CD4-positive, alpha-beta T cell treated with Interleukin-21 for 1 hour (primary cell): ENCODE results near the gene POMC.
"Not testable (repeated sequence)": the region's sequence is repeated elsewhere in the genome, so short reads cannot be mapped to it uniquely, and the experiment has no call there.

Source experiments
- DNase-seq: peaks from one replicate; pipeline ENCODE4 v3.0.0-alpha.2; 2020

POMC gene

DNA sequence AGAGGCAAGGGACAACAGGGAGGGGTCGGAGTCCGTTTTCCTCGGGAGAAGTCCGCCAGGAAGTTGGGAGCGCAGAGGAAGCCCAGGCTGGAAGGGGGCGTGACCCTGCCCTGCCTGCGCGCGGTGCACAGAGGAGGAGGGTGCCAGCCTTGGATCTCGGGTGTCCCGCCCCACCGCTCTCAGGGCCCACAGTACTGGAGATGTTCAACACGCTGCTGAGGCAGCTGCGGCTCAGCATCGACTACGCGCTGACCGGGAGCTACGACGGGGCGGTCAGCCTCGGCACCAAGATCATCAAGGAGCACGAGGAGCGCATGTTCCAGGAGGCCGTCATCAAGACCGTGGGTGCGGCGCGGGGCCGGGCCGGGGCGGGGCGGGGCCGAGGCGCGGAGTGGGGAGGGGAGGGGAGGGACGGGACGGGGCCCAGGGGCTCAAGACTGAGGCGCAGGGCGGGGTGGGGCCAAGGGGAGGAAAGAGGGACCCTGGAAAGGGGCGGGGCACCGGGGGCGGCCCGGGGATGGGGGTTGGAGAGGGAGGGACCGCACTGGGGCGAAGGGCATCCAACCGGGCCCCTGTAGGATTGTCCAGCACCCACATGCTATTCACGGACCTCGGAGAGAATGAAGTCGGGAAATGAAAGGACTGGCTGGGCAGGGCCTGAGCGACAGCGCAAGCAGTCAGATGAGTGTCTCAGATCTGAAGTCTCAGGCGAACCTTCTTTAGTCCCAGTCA lies 36.6 kb downstream of the POMC start:
- peak; percentile 11 for DNase-seq

DNA sequence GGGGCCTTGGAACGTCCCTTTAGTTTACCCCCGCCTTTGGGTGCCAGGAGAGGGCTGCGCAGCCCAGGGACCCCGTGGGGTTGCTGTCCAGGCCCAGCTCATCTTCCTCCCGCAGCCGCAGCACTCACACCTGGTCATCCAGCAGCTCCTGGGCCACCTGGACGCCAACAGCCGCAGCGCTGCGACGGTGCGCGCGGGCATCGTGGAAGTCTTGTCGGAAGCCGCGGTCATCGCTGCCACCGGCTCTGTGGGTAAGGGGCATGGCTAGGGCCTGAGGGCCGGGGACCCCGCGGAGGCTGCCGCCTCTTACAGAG lies 37.2 kb downstream of the POMC start:
- no peak for DNase-seq

DNA sequence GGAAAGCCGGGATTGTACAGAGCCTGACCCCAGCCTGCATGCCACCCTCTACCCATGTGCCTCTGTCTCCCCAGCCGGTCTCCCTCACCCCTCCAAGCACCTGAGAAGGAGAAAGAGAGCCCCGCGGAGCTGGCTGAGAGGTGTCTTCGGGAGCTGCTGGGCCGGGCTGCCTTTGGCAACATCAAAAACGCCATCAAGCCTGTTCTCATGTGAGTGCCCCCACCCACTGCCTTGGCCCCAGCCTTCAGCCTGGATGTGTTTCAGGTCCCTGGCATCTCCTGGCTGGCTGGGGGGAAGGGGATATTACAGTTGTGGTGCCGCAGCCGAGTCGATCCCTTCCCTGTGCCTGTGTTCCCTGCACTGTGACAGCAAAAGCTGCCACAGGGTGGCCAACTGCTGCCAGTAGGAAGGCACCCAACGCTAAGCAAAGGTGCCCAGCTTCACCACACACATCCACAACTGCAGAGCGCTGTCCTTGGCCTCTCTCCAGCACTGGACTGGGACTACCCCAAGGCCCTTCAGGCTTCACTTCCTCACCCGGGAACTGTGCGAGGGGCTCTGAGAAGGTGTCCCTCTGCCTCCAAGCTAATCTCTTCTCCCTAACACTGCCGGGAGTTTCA lies 38.4 kb downstream of the POMC start:
- DNase-seq = no peak

DNA sequence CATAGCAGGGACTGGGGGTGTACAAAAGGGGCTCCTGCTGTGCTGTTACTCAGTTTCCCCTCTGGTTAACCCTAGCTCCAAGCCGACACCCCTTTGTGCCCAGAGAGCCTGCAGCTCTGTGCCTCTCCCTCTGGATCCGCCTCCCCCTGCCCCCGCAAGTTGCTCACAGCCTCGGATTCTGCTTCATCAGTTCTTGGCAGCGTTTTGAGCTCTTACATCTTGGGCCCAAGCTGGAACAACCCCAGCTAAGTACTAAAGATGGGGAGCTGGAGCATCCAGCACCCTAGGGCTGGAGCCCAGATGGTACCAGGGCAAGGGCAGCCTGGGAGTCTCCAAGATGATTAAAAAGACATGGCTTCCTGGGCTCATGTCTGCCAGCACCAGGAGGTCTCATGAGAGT lies 40.7 kb downstream of the POMC start:
- no peak for DNase-seq

DNA sequence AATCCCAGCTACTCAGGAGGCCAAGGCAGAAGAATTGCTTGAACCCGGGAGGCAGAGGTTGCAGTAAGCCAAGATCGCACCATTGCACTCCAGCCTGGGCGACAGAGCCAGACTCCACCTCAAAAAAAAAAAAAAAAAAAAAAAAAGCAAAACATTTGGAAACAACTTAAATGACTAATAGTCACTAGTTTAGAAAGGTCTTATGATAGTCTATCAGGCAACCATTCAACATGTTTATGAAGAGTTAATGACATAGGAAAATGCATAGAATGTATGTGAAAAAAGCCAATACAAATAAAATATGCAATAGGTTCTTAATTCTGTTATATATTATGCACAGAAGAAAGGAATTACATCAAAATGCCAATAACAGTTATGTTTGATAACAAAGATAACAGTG lies 41.3 kb downstream of the POMC start:
- not testable (repeated sequence) for DNase-seq

DNA sequence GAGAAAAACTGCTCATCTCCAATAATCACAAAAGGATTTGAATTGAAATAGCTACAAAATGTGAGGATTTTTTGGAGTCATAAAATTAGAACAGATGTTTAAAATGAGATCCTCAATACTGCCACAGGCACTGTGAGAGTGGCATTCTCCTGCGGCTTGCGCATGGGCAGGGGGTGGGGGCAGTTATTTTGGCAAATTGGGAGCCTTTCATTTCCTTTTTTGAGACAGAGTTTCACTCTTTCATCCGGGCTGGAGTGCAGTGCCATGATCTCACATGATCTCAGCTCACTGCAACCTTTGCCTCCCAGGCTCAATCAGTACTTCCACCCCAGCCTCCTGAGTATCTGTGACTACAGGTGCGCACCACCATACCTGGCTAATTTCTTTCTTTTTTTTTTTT lies 42.4 kb downstream of the POMC start:
- DNase-seq = no peak

DNA sequence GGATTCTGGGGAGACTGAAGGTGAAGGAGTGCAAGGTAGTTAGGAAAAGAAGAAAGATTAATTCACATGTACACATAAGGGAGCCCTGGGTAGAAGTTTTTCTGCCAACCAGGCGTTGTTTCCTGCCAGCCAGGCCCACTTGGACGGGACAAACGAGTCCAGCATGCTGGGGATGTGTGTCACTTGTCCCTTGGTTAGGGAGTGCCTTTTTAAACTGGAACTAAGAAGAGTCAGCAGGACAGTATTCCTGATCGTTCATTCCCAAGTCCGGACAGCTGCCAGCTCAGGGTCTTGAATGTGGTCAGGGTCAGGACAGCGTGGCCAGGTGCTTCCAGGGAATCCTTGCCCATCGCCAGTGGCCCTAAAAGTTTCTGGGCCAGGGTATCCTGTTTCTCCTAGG lies 43.2 kb downstream of the POMC start:
- no peak for DNase-seq

DNA sequence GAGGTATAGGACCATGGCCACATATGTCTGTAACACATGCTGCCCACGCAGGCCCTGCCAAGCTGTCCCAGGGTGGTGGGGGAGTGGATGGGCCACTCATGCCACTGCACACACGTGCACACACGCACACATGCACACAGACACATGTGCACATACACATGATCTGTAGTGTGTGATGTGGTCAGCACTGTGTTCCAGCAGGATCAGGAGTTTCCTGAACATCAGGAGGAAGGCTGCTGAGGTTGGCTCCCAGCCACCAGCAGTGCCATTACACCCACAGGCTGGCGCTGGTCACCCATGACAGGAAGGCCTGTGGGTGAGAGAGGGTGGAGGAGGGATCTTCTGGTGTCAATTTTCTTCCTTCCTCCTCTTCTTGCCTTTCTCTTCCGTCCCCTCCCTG lies 44.7 kb downstream of the POMC start:
- DNase-seq = no peak

DNA sequence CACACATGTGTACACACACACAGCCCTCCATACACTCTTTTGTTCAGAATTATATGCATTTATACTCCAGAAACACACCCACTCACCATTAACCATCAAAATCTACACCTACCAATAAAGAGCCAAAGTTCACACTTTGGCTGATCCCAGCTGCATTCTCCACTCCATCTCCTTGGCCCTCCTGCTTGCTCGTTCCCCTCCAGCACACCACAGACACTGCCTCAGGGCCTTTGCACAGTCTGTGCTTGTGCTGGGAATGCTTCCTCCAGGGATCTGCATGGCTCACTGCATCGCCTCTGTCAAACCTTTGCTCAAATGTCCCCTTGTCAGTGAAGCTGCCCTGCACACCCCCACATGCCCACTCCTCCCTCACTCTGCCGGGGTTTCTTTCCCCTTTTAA lies 46.0 kb downstream of the POMC start:
- no peak for DNase-seq

DNA sequence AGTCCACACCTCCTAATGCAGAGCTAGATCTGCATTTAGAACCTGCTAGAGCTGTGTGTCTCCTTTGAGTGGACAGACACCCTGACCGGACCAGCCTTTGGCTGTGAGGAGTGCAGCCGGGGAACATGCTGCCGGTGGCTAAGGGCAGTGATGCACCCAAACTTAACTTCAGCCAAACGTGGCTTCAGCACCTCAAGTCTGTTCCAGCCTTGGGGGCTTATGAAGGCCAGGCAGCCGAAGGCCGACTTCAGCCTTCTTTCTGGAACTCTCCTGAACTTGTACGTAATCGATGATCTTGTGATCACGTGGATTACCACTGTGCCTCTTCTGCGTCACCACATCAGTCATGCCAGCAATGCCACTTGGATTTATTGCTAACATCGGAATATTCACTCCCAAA lies 49.1 kb downstream of the POMC start:
- no peak for DNase-seq

DNA sequence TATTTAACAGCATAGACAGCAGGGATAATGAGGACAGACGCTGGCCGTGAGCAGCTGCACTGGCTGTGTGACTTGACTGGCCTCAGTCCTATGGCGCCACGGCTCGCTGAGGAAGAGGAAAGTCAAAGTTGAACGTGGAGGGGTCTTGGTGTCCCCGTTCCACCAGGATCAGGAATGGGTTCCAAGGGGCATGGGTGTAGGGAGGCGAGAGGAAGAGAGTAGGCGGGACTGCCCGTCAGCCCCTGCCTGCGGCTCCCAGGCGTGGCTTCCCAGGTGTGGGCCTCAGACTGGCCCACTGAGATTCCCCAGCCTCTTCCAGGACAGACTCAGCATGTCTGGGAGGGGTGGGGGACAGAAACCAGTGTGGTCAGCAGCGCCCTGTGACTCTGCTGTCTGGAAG lies 51.4 kb downstream of the POMC start:
- no peak for DNase-seq

DNA sequence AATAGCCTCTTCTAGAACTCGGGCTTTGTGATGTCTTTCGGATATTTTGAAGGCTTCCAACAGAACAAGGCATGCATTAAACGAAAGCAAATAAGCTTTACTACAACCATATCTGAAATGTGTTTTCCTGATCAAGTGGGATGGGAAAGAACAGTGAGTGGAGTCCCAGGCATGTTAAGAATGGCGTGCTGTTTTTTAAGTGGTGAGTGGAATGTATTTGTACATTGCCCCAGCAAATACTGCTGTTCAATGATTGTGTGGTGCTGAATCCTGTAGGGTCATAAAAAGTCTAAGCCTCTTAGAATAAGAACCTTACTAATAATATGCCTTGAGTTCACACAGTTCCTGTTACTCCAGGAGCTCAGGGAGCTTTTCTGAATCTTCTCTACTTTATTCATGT lies 52.5 kb downstream of the POMC start:
- no peak for DNase-seq

DNA sequence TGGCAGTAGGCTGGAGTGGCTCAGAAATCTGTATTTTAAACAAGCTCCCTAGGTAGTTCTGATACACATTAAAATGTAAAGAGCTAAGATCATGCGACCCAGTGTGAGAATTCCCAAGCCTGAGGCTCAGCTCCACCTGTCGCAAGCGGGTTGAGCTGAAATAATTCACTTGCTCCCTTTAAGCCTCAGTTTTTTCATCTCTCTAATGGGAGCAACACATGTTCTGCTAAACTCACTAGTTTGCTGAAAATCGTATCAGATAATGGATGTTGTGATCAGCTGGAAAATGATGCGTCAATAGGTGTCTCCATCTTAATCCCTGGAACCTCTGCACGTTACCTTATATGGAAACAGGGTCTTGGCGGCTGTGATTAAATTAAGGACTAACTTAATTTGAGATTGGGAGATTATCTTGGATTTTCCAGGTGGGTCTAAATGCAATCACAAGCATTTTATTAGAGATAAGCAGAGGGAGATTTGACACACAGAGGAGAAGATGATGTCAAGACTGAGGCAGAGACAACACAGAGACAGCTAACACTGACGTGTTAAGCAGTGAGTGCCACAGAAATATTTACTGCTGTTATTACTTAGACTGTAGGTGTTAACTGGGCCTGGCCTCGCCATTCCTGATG lies 53.0 kb downstream of the POMC start:
- no peak for DNase-seq

DNA sequence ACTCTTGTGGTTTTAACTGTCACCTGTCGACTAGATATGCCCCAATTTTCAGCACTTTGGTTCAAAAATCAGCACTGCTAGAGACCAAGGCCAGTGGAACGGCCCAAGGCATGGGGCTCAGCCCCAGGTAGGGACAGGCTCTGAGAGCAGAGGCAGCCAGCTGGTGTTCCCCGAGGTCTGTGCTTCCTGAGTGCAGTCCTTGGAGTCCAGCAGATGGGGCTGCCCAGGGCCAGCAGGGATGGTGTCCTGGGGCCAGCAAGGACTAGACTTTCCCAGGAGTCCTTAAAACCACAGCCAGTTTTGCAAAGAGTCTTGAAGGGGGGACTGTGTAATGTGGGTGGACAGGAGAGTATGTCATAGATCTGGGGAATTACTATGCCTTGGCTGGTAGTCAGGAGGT lies 56.3 kb downstream of the POMC start:
- DNase-seq = no peak
